ENCODE results near the gene FGF18. TPM values are rescaled to one million over a fixed set of nuclear protein-coding genes. Genes with fewer than 3 reads are reported as not detected.

FGF18 gene
- total and polyA plus RNA-seq, 9 of the 15 experiments (the other 6 are each of a cell fraction or from before 2014, with no cell fraction given) = 0.05 to 0.18 (median 0.11) TPM; not detected in 6

DNA sequence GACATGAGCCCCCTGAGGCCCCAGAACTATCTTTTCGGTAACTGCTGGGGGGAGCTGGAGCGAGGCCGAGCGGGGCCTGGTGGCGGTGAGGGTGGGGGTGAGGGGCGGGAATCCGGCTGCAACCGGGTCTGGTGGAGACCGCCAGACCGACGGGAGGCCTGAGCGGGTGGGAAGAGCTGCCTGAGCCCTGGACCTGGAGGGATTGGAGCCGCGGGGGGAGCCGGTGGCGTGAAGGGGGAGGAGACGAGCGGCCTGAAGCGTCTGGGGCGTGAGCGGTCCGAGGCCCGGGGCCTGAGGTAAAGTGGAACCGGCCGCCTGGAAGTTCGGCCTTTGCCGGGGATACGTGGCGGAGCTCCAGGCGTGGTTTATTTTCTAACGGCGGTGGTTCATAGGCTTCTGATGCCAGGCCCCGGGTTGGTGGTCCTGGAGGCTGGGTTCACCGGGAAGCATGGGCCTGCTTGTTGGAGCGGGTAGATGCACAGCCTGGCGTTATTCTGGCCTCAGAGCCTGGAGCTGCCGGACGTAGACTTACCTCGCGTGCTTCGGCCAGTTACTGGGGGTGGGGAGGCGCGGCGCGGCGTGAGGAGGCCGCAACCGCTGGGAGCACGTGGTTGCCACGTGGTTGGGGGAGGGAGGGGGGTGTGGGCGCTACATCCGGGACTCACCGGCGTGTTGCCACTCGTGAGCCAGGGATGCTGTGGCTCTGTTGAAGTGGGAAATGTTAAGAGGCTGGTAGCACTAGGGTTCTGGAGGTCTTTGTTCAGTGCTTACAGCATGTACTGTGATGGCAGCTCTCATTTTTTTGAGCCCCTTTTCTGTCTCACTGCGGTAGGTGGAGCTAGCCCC lies 31.3 kb upstream of the FGF18 start (continued):
- no peak for TF ChIP-seq NR2C1 (IDR thresholded peaks at IDR 0.05)
- no peak for TF ChIP-seq NR2C1 (tag; IDR thresholded peaks at IDR 0.05)
- TF ChIP-seq NR2F6 (CRISPR knock-in tag; IDR thresholded peaks at IDR 0.05) = no peak
- no peak for TF ChIP-seq SMARCB1 (IDR thresholded peaks at IDR 0.05; ENCODE audit: insufficient read length, low read depth)
- TF ChIP-seq SRSF7 (optimal IDR thresholded peaks at IDR 0.05; ENCODE audit: low read depth, low read length) = no peak
- TF ChIP-seq ZNF408 (CRISPR knock-in tag; IDR thresholded peaks at IDR 0.05; ENCODE audit: low read depth) = no peak
- TF ChIP-seq ZKSCAN3 (CRISPR knock-in tag; IDR thresholded peaks at IDR 0.05) = no peak
- TF ChIP-seq GABPB1 (CRISPR knock-in tag; IDR thresholded peaks at IDR 0.05) = peak; percentile 17; the same call in 1 of the 2 replicates
- no peak for TF ChIP-seq ZNF311 (CRISPR knock-in tag; IDR thresholded peaks at IDR 0.05)
- no peak for TF ChIP-seq SMAD2 (IDR thresholded peaks at IDR 0.05; ENCODE audit: low read depth, low read length)
- TF ChIP-seq HEY1 (CRISPR knock-in tag; IDR thresholded peaks at IDR 0.05; ENCODE audit: borderline replicate concordance) = no peak
- TF ChIP-seq SMAD1 (IDR thresholded peaks at IDR 0.05; ENCODE audit: low read depth, low read length, partially characterized antibody) = no peak
- TF ChIP-seq GATA2 (CRISPR knock-in tag; IDR thresholded peaks at IDR 0.05) = no peak
- TF ChIP-seq BRD9 (IDR thresholded peaks at IDR 0.05; ENCODE audit: low read depth, partially characterized antibody) = no peak
- no peak for TF ChIP-seq DEAF1 (CRISPR knock-in tag; IDR thresholded peaks at IDR 0.05)
- no peak for TF ChIP-seq ZNF584 (CRISPR knock-in tag; IDR thresholded peaks at IDR 0.05; ENCODE audit: low read depth)
- TF ChIP-seq ZC3H8 (IDR thresholded peaks at IDR 0.05) = no peak
- TF ChIP-seq ZNF444 (CRISPR knock-in tag; IDR thresholded peaks at IDR 0.05) = no peak
- no peak for TF ChIP-seq THRAP3 (IDR thresholded peaks at IDR 0.05; ENCODE audit: borderline replicate concordance)
- no peak for TF ChIP-seq HNRNPL (IDR thresholded peaks at IDR 0.05; ENCODE audit: low read depth, low read length)
- no peak for TF ChIP-seq ETV5 (CRISPR knock-in tag; IDR thresholded peaks at IDR 0.05; ENCODE audit: low read depth)
- peak; percentile 54 for TF ChIP-seq CHD2 (IDR thresholded peaks at IDR 0.05; ENCODE audit: low read depth, low read length)
- no peak for TF ChIP-seq SNIP1 (IDR thresholded peaks at IDR 0.05; ENCODE audit: low read depth)
- TF ChIP-seq, protein P1, sequence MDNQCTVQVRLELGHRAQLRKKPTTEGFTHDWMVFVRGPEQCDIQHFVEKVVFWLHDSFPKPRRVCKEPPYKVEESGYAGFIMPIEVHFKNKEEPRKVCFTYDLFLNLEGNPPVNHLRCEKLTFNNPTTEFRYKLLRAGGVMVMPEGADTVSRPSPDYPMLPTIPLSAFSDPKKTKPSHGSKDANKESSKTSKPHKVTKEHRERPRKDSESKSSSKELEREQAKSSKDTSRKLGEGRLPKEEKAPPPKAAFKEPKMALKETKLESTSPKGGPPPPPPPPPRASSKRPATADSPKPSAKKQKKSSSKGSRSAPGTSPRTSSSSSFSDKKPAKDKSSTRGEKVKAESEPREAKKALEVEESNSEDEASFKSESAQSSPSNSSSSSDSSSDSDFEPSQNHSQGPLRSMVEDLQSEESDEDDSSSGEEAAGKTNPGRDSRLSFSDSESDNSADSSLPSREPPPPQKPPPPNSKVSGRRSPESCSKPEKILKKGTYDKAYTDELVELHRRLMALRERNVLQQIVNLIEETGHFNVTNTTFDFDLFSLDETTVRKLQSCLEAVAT (IDR thresholded peaks at IDR 0.05) = no peak; a peak in 1 of 4 replicates
- TF ChIP-seq RFX1 (IDR thresholded peaks at IDR 0.05) = no peak
- no peak for TF ChIP-seq RAD21 (CRISPR knock-in tag; conservative IDR thresholded peaks at IDR 0.05 in 1 of 2, IDR thresholded peaks at IDR 0.05 in 1 of 2)
- TF ChIP-seq NCOR1 (IDR thresholded peaks at IDR 0.05) = peak; percentile 49
